Suprapubic skin (tissue), 3 donors: ENCODE data around the gene DISP3.

Experiments used
- CTCF ChIP-seq, 2 donors: fragments of 200-600 bp in 1 of 2; fragments of 450-650 bp in 1 of 2; sonication (generic) in 1 of 2; IDR thresholded peaks; one replicate each; pipeline ENCODE4 v1.5.1; 2016 to 2019; ENCODE audit warnings: antibody characterized with exemption in 2 of 2, mild to moderate bottlenecking in 1 of 2, moderate library complexity in 1 of 2
- EP300 ChIP-seq: sonication (generic); formaldehyde crosslinking; IDR thresholded peaks from one replicate; pipeline ENCODE4 v1.6.1; 2017; ENCODE audit warnings: antibody characterized with exemption
- POLR2A ChIP-seq, 2 donors: fragments of 450-650 bp; IDR thresholded peaks; one replicate each; pipeline ENCODE4 v1.6.1; 2017; ENCODE audit warnings: antibody characterized with exemption in 2 of 2, mild to moderate bottlenecking in 2 of 2, moderate library complexity in 2 of 2

DNA sequence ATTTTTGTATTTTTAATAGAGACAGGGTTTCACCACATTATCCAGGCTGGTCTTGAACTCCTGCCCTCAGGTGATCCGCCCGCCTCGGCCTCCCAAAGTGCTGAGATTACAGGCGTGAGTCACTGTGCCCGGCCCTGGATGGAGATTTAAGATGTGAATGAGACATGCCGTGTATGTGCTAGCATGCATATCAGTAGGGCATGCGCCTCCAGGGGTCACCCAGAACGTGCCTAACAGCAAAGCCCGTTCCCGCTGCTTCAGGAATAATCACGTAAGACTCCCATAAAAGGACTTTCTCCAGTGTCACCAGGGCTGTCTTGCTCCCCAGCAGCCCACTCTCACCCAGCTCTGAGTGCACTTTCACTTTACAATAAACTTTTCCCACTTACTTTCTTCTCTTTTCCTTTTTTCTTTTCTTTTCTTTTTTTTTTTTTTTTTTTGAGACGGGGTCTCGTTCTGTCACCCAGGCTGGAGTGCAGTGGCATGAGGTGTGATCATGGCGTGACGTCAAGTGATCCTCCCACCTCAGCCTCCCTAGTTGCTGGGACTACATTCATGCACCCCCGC, 46.9 kb upstream of the DISP3 start:
- TF ChIP-seq CTCF (IDR thresholded peaks at IDR 0.05): no peak
- TF ChIP-seq POLR2A (IDR thresholded peaks at IDR 0.05): no peak
- no peak for TF ChIP-seq EP300
